H1 (cell line): ENCODE measurements around the gene SETX. TPM values are rescaled to one million over a fixed set of nuclear protein-coding genes. Genes with fewer than 3 reads are reported as not detected.

Source experiments
- ASH2L ChIP-seq: fragments of 200-600, 300-600 bp; sonication (generic); IDR thresholded peaks from one replicate; pipeline ENCODE4 v1.7.1; 2017; ENCODE audit warnings: low read length
- FOSL1 ChIP-seq: IDR thresholded peaks from 2 replicates; pipeline ENCODE4 v1.6.1; 2011; ENCODE audit warnings: mild to moderate bottlenecking, low read depth, low read length, moderate library complexity; ENCODE audit not compliant: insufficient read depth
- RAD21 ChIP-seq, 2 experiments: IDR thresholded peaks in 1 of 2; conservative IDR thresholded peaks in 1 of 2; 2 replicates each; pipeline ENCODE4 v1.6.1; 2011; ENCODE audit warnings: low read depth in 2 of 2, low read length in 2 of 2, improper control_type of control experiment in 1 of 2, inconsistent platforms in 1 of 2, mild to moderate bottlenecking in 1 of 2, moderate library complexity in 1 of 2
- SAP30 ChIP-seq: fragments of 300-600 bp; sonication (generic); IDR thresholded peaks from 2 replicates; pipeline ENCODE4 v1.7.1; 2012; ENCODE audit warnings: low read length, moderate library complexity, mild to moderate bottlenecking, inconsistent platforms; ENCODE audit not compliant: insufficient read depth, insufficient replicate concordance
- YY1 ChIP-seq: IDR thresholded peaks from 2 replicates; pipeline ENCODE4 v1.6.1; 2011; ENCODE audit warnings: low read depth, mild to moderate bottlenecking, low read length
- polyA plus RNA-seq, 7 experiments: library from polyadenylated mRNA; depleted of rRNA in 3 of 7; stranded (reverse) in 5 of 7; unstranded in 2 of 7; fragments of >200 nt in 5 of 7; fragments of 200-250 nt in 2 of 7; gene quantifications; 1 replicate in 5 of 7; 2 replicates in 1 of 7; 4 replicates in 1 of 7; pipeline versions ENCODE4 v1.2.1 to v1.2.3, GENCODE V29; 2011 to 2013; ENCODE audit warnings: missing spikeins in 2 of 7, mixed read lengths in 2 of 7
- total RNA-seq: library from RNA; stranded (reverse); fragmentation: NEBNext Ultra II Directional; extraction: Animal tissue kit (Norgen Biotek cat#: 25700); gene quantifications from 2 replicates; pipeline ENCODE4 v1.2.1, GENCODE V29; 2021
- TF ChIP-seq, protein P1 (sequence below), 3 experiments: IDR thresholded peaks; 1 replicate in 2 of 3; 2 replicates in 1 of 3; pipeline versions ENCODE4 v1.5.1 to v1.6.1; 2011; ENCODE audit warnings: low read length in 3 of 3, mild to moderate bottlenecking in 3 of 3, inconsistent platforms in 2 of 3, low read depth in 1 of 3, moderate library complexity in 1 of 3; ENCODE audit not compliant: insufficient read depth in 1 of 3; ENCODE audit errors: control extremely low read depth in 1 of 3
- TF ChIP-seq, protein P2 (sequence below): IDR thresholded peaks from 2 replicates; pipeline ENCODE4 v1.6.1; 2011; ENCODE audit warnings: low read depth, mild to moderate bottlenecking, low read length; ENCODE audit not compliant: insufficient read depth

SETX gene
- total and polyA plus RNA-seq, 2 of the 8 experiments (the other 6 are each of a cell fraction or from before 2014, with no cell fraction given) = 15.1 to 37.9 TPM

DNA sequence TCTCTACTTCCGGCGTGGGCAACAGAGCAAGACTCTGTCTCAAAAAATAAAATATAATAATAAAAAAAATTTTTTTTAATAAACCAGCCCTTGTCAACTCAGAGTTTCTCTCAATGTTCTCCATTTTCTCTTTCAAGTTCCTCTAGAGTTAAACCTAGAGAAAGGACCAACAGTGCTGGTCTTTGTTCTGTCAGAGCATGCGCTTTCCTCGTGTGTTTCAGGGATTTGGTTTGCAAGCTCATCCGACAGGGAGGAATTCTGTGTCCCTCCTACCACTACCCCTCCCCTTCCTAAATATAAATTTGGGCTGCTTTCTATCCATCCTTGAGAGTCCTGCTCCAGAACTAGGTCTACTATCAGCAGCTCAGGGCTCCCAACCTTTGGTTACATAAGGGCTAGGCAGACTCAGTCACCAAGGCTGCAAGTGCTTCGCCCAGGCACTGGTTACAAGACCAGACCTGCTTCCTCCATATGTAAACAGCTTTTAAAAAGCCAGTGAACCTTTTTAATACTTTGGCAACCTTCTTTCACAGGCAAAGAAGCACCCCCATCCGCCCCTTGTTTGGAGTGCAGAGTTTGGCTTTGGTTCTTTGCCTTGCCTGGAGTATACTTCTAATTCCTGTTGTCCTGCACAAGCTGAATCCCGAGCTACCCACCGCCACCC lies 13.5 kb downstream of the SETX start (continued):
- TF ChIP-seq, protein P1, sequence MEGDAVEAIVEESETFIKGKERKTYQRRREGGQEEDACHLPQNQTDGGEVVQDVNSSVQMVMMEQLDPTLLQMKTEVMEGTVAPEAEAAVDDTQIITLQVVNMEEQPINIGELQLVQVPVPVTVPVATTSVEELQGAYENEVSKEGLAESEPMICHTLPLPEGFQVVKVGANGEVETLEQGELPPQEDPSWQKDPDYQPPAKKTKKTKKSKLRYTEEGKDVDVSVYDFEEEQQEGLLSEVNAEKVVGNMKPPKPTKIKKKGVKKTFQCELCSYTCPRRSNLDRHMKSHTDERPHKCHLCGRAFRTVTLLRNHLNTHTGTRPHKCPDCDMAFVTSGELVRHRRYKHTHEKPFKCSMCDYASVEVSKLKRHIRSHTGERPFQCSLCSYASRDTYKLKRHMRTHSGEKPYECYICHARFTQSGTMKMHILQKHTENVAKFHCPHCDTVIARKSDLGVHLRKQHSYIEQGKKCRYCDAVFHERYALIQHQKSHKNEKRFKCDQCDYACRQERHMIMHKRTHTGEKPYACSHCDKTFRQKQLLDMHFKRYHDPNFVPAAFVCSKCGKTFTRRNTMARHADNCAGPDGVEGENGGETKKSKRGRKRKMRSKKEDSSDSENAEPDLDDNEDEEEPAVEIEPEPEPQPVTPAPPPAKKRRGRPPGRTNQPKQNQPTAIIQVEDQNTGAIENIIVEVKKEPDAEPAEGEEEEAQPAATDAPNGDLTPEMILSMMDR (IDR thresholded peaks at IDR 0.05; ENCODE audit: control extremely low read depth in 1 of 3, insufficient read depth in 1 of 3, low read depth in 1 of 3, low read length in 3 of 3) = no peak
- TF ChIP-seq FOSL1 (no peak), SAP30 (no peak), RAD21 (IDR thresholded peaks at IDR 0.05 in 1 of 2, conservative IDR thresholded peaks at IDR 0.05 in 1 of 2; ENCODE audit: low read depth in 2 of 2, low read length in 2 of 2) (no peak), ASH2L (no peak), YY1 (no peak)
- TF ChIP-seq, protein P2, sequence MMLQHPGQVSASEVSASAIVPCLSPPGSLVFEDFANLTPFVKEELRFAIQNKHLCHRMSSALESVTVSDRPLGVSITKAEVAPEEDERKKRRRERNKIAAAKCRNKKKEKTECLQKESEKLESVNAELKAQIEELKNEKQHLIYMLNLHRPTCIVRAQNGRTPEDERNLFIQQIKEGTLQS = no peak
